ENCODE measurements around the gene NAV3.

The NAV3 gene

GRCh38 chr12:78119351-78119918 lies 288.7 kb downstream of the NAV3 start:
- H3K27ac ChIP-seq, result no peak overlapping the region
- DNase-seq, result no peak
- H3K4me3 ChIP-seq, result no peak overlapping the region
- H3K36me3 ChIP-seq, result no peaks in the 10 kb centered on the region
- intact Hi-C loops (cut with DNase I; ENCODE audit: low total_unique reads), result no loop called here
- H3K27me3 ChIP-seq, result no peaks in the 10 kb centered on the region
- TF ChIP-seq CTCF (IDR thresholded peaks at IDR 0.05), result no peak
- no peaks in the 10 kb centered on the region for H3K4me1 ChIP-seq
- H3K9me3 ChIP-seq, result no peaks in the 10 kb centered on the region

GRCh38 chr12:78120306-78120705 lies 289.6 kb downstream of the NAV3 start:
- DNase-seq, result no peak
- no peak for TF ChIP-seq CTCF (IDR thresholded peaks at IDR 0.05)
- Histone ChIP-seq H3K27ac (no peak overlapping the region), H3K9me3 (no peaks in the 10 kb centered on the region), H3K36me3 (no peaks in the 10 kb centered on the region), H3K4me1 (no peaks in the 10 kb centered on the region), H3K4me3 (no peak overlapping the region), H3K27me3 (no peaks in the 10 kb centered on the region)
- intact Hi-C loops (cut with DNase I; ENCODE audit: low total_unique reads), result no loop called here

GRCh38 chr12:78120866-78121560 lies 290.3 kb downstream of the NAV3 start:
- Histone ChIP-seq H3K27me3 (no peaks in the 10 kb centered on the region), H3K9me3 (no peaks in the 10 kb centered on the region), H3K4me1 (no peaks in the 10 kb centered on the region), H3K36me3 (no peaks in the 10 kb centered on the region), H3K27ac (no peak overlapping the region), H3K4me3 (no peak overlapping the region)
- DNase-seq, result no peak
- intact Hi-C loops (cut with DNase I; ENCODE audit: low total_unique reads), result no loop called here
- TF ChIP-seq CTCF (IDR thresholded peaks at IDR 0.05), result no peak

GRCh38 chr12:78121969-78122610 lies 291.4 kb downstream of the NAV3 start:
- Histone ChIP-seq H3K27me3 (no peaks in the 10 kb centered on the region), H3K27ac (no peak overlapping the region), H3K36me3 (no peaks in the 10 kb centered on the region), H3K9me3 (no peaks in the 10 kb centered on the region), H3K4me3 (no peak overlapping the region), H3K4me1 (no peaks in the 10 kb centered on the region)
- TF ChIP-seq CTCF (IDR thresholded peaks at IDR 0.05), result no peak
- intact Hi-C loops (cut with DNase I; ENCODE audit: low total_unique reads), result no loop called here
- DNase-seq, result no peak

GRCh38 chr12:78128211-78128610 lies 297.5 kb downstream of the NAV3 start:
- no peaks in the 10 kb centered on the region for H3K36me3 ChIP-seq
- no peak overlapping the region for H3K27ac ChIP-seq
- TF ChIP-seq CTCF (IDR thresholded peaks at IDR 0.05), result no peak
- no peaks in the 10 kb centered on the region for H3K9me3 ChIP-seq
- H3K4me3 ChIP-seq, result no peak overlapping the region
- H3K4me1 ChIP-seq, result no peaks in the 10 kb centered on the region
- intact Hi-C loops (cut with DNase I; ENCODE audit: low total_unique reads), result no loop called here
- no peak for DNase-seq
- no peaks in the 10 kb centered on the region for H3K27me3 ChIP-seq
